ENCODE measurements around the gene FRMD6. TPM values are rescaled to one million over a fixed set of nuclear protein-coding genes. Genes with fewer than 3 reads are reported as not detected.

FRMD6 gene
- total RNA-seq, 1 experiment from 2014 or later, result 72.8 TPM

DNA sequence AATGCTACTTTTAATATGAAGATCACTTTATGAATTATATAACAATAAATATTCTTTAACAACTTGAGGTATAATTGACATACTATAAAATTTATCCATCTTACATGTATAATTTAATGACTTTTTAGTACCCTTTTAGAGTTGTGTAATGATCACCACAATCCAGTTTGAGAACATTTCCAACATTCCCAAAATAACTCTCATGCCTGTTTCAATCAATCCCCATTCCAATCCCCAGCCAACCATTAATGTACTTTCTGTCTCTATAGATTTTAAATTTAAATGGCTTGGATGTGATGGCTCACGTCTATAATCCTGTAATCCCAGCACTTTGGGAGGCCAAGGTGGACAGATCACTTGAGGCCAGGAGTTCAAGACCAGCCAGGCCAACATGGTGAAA lies 23.5 kb upstream of the FRMD6 start:
- no peak for DNase-seq (ENCODE audit: low spot score)

DNA sequence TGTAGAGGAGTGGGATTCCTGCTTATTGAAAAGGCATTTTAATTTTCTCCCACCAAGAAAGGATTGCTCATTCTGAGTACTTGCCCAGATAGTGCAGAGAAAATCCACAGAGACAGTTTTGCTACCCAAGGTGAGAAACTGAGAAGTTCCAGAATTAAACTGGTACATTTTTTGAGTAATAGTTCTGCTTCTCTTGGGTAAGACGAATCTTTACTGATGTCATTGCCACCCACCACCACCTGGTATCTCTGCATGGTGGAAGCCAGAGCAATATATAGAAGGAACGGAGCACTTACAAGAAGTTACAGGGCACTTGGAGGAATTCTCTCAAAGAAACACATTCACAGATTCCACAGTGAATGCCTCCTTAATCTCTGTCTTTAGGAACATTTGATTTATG lies 20.7 kb upstream of the FRMD6 start:
- no peak for DNase-seq (ENCODE audit: low spot score)

DNA sequence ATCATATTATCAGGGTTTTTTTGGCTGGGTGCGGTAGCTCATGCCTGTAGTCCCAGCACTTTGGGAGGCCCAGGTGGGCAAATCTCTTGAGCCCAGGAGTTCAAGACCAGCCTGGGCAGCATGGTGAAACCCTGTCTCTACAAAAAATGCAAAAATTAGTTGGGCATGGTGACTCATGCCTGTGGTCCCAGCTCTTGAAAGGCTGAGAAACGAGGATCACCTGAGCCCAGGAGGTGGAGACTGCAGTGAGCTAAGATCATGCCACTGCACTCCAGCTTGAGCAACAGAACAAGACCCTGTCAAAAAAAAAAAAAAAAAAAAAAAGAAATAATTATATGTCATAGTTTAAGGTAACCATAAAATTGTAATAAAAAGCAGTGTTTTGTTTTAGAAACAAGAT lies 18.4 kb upstream of the FRMD6 start:
- DNase-seq (ENCODE audit: low spot score), result peak; percentile 23

DNA sequence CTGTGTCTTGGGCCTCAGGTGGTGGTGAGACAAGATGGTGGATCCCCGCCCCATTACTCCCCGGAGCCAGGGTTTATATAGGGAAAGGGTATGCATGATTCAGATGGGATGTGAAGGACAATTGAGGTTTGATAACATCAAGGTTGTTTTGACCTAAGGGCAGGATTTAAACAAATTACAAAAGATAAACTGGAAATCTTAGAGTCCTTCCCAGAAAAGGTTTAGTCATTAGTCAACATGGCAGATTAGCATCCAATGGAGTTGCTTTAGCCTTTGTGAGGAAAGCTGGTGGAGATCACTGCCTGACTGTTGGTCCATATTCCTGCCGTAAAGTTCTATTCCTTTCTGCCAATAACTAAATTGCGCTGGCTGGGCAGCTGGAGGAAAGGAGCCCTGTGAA lies 15.6 kb upstream of the FRMD6 start:
- DNase-seq (ENCODE audit: low spot score), result no peak

DNA sequence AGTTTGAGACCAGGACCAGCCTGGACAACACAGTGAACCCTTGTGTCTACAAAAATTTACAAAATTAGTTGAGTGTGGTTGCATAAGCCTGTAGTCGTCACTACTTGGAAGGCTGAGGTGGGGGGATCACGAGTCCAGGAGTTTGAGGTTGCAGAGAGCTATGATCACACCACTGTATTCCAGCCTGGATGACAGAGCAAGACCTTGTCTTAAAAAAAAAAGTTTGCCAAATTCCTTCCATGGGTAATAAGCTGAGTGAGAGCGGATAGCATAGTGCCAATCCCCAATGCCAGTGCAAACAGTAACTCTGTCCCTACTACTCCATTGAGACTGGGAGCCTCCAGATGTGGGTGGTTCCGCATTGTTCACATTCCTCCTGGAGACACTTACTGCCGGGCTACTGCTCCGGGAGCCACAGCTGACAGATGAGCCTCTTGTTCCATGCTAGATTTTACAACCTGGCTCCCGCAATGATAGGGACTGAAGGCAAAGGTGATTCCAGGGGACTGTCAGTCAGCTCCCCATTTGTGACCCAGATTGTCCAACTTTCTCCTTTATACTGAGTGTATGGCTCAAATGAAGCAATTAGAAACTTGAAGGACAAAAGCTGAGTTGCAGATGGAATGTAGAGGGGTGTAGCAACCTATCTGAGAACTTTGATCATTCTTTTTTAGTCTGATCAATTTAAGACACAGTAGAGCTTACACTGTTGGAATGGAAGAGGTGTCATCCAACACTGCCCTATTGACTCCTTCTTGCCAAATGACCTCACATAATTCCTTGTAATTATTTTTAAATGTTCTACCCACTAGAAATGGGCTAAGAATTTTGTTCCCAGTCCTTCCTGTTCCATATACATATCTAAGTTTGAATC lies 13.4 kb upstream of the FRMD6 start:
- DNase-seq (ENCODE audit: low spot score), result peak; percentile 61

DNA sequence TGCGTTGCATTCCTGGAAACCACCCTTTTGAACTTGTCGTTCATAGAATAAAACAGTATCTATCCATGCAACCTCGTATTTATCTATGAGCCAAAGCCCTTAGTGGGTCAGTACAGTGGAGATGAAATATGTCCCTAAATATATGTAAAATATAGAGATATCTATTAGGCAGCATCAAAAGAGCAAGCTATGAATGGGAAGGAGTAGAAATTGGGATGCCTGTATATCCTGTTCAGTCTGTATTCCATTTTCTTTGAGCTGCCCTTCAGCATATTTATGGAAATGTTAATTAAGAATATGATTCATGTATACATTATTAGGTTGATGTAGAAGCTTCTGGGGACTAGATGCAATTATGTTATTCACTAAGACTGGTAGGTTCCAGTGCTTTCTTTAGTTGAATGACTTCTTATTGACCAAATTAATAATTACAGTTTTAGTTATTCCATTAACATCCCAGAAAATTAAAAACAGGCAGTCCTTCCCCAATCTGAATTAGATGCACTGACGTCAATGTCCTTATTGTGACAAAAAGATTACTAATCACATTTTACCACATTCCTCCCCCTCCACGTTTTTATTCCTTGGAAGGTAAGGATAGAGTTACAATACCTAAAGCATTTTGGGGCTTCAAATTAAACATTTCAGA lies 11.9 kb upstream of the FRMD6 start:
- DNase-seq (ENCODE audit: low spot score), result no peak

DNA sequence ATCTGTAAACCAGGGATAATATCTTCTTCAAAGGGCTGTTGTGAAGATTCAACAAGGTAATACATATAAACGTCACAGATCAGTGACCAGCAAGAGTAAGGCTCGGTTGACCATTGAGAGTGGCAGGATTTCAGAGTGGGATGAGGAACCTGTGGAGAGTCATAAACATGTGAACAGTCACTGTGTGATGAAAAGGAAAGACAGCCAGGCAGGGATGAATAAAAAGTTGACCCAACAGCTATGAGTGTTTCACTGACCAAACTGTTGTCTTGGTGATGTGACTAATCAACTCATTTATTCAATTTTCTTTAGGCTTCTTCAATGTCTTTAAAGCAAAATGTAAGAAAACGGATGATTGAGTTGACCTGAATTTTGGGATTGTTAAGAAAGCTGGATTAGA lies 8.6 kb upstream of the FRMD6 start:
- DNase-seq (ENCODE audit: low spot score), result no peak

DNA sequence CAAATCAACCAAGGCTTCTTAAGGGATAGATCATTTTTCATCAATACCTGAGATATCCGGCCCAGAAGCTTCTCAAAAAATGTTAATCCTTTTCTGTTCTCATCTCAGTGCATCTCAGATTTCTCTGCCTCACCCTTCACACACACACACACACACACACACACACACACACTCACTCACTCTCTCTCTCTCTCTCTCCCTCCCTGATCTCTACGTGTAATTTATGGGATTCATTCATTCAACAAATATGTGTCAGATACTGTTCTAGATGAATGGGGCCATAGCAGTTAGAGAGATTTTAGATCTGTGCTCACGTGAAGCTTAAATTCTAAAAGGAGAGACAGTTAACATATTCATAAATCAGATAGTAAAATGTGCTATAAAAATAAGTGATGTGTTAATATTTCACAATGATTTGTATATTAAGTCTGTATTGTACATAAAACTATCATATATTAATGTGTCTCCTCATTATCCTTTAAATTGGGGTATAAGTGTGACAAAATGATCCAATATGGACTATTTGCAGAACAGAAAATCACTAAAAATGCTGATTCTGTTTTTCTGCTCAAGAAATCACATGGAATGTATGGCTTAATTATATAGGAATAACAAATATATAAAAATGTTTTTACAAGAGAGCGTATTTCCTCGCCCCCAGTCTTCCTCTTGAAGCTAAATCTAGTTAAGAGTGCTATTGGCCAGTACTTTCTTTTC lies 7.3 kb upstream of the FRMD6 start:
- DNase-seq (ENCODE audit: low spot score), result no peak

DNA sequence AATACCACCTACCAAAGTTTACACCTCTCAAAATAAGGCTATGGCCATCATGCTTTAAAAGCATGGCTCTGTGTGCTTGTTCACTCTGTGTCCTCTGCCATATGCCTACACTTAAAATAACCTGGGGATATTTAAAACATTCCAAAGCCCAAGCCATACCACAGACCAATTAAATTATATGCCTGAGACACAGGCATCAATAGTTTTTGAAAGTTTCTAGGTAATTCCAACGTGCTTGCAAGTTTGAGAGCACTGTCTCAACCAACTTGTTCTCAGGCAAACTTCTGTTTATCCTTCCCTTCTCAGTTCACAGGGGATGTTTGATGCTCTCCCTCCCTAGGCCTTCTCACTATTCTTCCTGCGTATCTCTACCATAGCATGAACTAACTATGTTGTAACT lies 3.4 kb upstream of the FRMD6 start:
- no peak for DNase-seq (ENCODE audit: low spot score)

DNA sequence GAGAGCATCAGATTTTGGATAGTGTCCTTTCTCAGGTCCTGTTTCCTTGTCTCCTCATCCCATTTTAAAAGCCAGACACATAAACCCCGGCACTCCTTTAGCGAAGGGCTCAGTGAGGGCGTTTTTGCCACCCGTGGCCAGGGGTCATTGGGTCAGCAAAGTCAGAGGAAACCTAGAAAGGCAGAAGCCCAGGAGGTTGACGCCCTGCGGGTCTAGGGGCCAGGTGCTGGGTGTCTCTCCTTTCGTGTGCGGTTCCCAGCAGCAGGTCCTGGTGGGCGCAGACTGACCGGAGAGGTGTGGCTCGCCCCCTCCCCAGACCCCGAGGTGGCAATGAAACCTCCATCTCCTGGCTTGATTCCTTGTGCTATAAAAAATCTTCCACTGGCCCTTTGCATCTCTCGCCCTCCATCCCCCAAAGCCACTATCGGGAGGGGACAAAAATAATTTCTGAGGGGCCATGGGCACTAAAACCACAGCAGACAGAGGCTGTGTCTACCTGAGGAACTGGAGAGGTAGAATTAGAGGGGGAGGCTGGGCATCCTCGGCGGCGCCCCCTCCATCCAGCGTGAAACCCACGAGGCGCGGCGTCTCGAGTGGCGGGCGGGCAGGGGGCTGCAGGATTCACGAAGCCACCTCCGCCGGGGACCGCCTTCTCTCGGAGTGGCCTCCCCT lies 858 bp upstream of the FRMD6 start:
- DNase-seq (ENCODE audit: low spot score), result no peak

DNA sequence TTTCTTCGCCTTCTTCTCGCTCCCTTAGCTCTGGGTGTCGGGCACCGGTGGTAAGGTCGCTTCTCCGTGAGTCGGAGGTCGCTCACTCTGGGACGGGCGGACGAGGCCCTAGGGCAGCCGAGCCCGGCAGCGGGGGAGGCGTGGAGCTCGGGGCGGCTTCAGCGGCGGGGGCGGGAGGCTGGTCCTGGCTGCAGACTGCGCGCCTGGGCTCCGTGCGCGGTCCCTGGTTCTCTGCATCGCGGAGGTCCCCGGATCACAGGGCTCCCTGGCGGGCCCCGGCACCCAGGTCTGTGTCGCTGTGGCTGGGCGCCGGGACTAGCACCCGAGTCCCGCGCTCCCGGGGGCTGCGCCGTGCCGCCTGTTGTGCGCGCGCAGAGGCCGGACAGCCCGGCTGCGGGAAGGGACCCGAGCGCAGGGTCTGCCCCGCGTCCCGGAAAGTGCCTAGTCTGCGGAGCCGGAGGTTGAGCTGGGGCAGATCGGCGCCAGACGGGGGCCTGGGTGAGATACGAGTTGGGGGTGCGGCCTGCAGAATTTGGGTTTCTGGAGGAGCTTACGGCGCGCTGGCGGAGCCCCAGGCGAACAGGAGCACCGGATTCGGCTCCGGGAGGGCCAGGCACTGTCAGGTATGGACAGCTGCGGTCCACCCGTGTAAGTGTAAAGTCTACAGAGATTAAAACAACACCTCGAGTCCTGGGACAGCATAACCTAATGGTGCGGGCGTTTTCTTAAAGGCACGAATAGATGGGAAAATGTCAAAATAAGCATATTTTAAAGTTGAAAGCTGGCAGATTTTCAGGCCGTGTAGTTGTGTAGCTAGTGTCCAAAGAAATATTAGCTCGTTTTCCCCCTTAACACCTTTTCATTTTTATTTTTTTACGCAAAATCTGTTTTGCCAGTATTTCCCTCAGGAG lies 713 bp downstream of the FRMD6 start:
- no peak for DNase-seq (ENCODE audit: low spot score)

DNA sequence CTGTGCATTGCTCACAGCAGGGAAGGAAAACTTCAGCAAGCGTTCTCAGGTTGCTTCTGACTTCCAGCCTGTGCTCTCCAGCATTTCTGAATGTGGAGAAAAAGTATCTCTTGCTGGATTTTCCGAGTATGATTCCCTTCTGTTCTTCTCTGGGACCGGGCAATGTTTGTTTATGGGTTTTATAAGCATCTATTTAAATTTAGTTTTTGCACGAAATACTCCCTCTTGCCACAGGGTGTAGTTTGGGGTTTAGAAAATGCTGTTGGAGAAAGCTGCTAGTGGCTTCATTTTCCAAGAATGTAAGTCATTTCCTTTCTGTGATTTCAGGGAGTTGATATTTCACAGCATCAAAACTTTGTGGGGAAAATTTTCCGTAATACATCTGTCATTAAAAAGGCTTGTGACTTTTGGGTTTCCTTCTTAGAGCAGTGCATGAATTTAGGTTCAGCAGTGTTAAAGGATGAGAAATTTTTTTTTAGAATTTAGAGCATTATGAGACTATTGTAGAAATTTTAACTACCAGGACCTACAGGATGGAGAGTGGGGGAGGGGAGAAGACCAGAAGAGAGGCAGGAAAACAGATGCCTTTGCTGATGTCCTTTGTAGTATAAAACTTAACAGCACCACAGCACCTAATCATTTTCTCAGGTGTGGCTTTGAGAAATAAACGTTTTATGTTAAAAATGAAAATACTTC lies 1.5 kb downstream of the FRMD6 start:
- DNase-seq (ENCODE audit: low spot score), result peak; percentile 76

DNA sequence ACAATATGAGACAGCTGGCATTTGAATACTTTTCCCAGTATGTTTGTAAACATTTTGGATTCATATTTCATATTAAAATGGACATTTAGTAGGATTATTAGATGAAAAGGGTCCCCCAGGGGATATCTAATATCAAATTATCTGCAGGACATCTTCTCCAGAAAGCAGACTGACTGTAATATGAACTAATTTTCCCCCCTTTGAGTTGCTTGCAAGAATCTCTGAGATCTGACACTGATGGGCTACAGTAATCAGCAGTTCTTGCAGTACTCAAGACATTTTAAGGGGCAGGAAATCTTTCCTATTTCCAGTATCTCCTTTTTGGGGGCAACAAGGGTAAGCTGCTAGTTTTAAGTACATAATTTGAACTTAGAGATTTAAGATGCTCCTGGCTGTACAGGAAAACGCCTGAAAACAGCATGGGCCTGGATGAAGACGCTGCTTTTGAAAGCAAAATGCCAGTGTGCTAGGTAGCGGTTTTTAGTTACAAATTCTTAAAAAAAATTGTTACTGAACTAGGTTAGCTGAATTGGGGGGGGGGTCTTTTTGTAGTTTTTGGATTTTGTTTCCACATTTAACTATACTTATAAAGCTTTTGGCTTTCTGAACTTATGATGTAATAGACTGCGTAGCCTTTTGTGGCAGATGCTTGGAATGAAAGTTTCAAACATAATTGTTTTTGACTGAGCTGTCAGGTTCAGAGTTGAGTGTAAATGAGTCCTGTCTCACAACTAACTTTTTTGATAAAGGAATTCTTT lies 2.2 kb downstream of the FRMD6 start:
- no peak for DNase-seq (ENCODE audit: low spot score)

DNA sequence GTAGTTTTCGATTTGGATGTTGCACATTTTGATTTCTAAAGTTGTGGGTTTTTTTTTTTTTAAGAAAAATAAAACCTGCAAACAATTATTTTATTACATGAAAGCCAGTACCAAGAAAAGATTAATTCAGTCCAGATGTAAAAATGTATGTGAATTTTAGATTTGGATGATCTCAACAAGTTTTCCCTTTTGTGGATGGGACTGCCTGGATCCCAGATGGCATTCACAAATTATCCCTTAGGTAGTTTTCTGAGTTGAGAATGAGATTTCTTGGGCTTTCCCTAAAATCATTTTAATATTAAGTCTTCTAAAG lies 2.8 kb downstream of the FRMD6 start:
- DNase-seq (ENCODE audit: low spot score), result no peak

DNA sequence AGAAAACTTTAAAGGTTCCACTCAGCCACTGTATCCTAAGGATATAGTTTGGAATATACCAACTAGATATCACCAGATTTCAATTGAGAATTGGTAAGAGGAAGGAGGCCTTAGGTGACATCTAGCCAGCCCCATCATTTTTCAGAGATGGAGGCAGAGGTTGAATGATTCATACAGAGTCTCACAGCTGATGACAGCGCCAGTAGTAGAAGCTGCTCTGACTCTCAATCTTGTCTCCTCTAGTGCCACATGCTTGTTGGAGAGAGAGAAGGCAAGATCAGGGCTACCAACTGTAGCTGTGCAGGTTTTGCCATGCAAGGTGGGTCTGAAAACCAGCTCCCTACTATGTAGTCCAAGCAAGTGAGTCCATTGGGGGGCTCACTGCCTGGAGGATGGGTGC lies 6.1 kb downstream of the FRMD6 start:
- DNase-seq (ENCODE audit: low spot score), result no peak

DNA sequence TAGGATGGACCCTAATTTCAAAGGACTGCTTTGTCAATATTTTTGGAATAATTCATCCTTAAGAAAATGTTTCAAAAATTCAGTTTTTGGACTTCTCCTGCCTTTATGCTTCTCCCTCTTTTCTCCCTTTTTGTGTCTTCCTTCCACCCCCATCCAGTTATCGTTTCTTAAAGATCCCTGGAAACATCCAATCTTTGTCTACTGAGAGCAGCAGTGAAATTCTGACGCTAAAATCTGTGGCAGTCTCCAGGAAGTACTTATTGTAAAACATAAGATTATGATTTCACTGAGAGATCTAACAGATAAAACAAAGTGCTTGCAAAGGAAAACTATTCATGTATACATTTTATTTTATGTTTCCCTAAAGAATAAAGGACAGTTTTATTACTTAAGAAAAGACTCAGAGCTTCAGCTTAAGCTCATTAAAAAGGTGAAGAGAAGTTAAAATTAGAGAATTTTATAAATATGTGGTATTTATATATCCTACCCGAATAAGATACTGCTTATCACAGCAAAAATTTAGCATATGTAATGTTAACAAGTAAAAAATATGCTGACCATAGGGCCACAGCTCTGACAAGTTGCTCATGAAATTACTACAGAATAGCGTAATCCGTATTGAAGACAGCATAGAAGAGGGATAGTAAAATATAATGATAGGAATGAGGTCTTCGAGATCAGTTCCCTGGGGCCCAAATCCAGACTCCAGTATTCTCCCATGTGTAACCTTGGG lies 6.9 kb downstream of the FRMD6 start:
- DNase-seq (ENCODE audit: low spot score), result no peak

DNA sequence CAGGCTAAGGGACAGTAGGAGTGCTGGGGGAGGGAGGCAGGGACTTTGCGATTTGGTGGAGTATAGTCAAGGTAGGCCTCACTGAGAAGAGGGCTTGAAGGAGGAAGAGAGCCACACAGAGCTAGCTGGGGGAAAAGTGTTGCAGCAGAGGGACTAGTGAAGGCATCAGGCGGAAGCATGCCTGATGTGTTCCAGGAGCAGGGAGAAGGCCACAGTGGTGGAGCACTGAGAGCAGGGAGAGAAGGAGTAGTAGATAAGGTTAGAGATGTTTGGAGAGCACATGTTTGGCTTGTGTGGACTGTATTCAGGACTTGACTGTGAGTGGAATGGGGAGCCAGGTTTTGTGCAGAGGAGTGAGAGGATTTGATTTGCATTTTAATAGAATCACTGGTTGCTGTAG lies 9.0 kb downstream of the FRMD6 start:
- DNase-seq (ENCODE audit: low spot score), result no peak

DNA sequence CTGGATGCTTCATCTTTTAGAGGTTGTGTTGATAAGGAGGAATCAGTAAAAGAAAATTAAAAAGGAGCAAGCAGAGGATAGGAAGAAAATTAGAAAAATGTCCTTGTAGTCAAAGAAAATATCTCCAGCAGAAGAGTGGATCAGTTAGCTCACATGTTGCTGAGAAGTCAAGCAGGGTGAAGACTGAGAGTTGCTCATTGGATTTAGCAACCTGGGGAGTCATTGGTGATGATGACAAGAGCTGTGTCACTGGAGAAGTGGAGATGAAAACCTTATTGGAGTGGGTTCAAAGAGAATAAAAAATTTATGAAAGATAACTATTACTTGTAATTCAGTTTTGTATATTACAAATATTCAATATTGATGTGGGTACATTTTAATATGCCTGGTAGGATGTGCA lies 9.8 kb downstream of the FRMD6 start:
- DNase-seq (ENCODE audit: low spot score), result no peak

DNA sequence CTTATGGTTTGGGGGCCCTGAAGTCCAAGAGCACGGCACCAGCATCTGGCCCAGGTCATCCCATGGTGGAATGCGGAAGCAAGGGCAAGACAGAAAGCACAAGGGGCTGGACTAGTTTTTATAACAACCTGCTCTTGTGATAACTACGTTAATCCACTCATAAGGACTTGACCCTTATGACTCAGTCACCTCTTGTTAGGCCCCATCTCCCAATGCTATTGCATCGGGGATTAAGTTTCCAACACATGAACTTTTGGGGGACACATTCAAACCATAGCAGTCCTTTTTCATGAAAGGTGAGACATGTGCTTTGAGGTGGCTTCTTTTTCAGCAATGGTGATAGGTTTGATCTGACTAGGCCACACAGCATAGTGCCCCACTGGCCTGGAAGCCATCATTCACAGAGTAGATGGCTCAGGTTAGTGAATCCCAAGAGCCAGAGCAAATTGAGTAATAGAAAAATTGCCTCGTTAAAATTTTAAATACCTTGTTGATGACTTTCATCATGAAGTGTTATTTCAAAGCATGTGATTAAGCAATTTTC lies 12.1 kb downstream of the FRMD6 start:
- DNase-seq (ENCODE audit: low spot score), result no peak
